Colonic mucosa (tissue), 4 donors: ENCODE data around the gene UCN3. TPM values are rescaled to one million over a fixed set of nuclear protein-coding genes. Genes with fewer than 3 reads are reported as not detected.

ENCODE experiments used
- DNase-seq: peaks from one replicate; pipeline ENCODE4 v3.0.0-alpha.2; 2020
- H3K27ac ChIP-seq: fragments of 200-600 bp; one replicate; pipeline ENCODE4 v1.8.0; 2021
- H3K27me3 ChIP-seq: fragments of 200-600 bp; one replicate; pipeline ENCODE4 v1.8.0; 2021
- H3K36me3 ChIP-seq: fragments of 200-600 bp; one replicate; pipeline ENCODE4 v1.8.0; 2021
- H3K4me1 ChIP-seq: fragments of 200-600 bp; one replicate; pipeline ENCODE4 v1.8.0; 2021; ENCODE audit warnings: mild to moderate bottlenecking
- H3K4me3 ChIP-seq: fragments of 200-600 bp; one replicate; pipeline ENCODE4 v1.8.0; 2021
- H3K9ac ChIP-seq, 2 donors: one replicate each; pipeline ENCODE4 v1.7.0; 2013; ENCODE audit warnings: control low read depth in 2 of 2, low read depth in 2 of 2, low read length in 2 of 2
- H3K9me3 ChIP-seq: fragments of 200-600 bp; one replicate; pipeline ENCODE4 v1.8.0; 2021
- CTCF ChIP-seq: fragments of 200-600 bp; IDR thresholded peaks from one replicate; pipeline ENCODE4 v1.8.0; 2022; ENCODE audit warnings: antibody characterized with exemption, mild to moderate bottlenecking
- intact Hi-C: fragments of 100-400 bp; cut with DNase I; formaldehyde crosslinking; loops from one replicate; pipeline ENCODE4 v1.14.1; 2022
- total RNA-seq, 2 donors: library from RNA; stranded (reverse); fragmentation: NEBNext Ultra II Directional in 1 of 2; extraction: Animal tissue kit (Norgen Biotek cat#: 25700) in 1 of 2; gene quantifications; one replicate each; pipeline ENCODE4 v1.2.1, GENCODE V29; 2021
- donor health status: healthy.
- donor health status: DM: no; HTN: no; CAD: no.
- donor health status: DM: no; HTN: no; CAD: no.

The UCN3 gene
- total RNA-seq, 2 donors from 2014 or later = 4.0 TPM

GRCh38 chr10:5355594-5356301 lies 9.0 kb upstream of the UCN3 start:
- Histone ChIP-seq H3K9ac (no peak overlapping the region), H3K4me3 (no peak overlapping the region), H3K27ac (no peak overlapping the region), H3K36me3 (no peaks in the 10 kb centered on the region), H3K9me3 (no peaks in the 10 kb centered on the region), H3K4me1 (no peaks in the 10 kb centered on the region), H3K27me3 (no peaks in the 10 kb centered on the region)
- no peak for TF ChIP-seq CTCF
- intact Hi-C loops = no loop called here
- no peak for DNase-seq

GRCh38 chr10:5356302-5356763 lies 8.4 kb upstream of the UCN3 start:
- Histone ChIP-seq H3K36me3 (no peaks in the 10 kb centered on the region), H3K27me3 (no peaks in the 10 kb centered on the region), H3K4me1 (no peaks in the 10 kb centered on the region), H3K4me3 (no peak overlapping the region), H3K9ac (no peak overlapping the region), H3K9me3 (no peaks in the 10 kb centered on the region), H3K27ac (no peak overlapping the region)
- intact Hi-C loops = no loop called here
- no peak for TF ChIP-seq CTCF
- no peak for DNase-seq

DNA sequence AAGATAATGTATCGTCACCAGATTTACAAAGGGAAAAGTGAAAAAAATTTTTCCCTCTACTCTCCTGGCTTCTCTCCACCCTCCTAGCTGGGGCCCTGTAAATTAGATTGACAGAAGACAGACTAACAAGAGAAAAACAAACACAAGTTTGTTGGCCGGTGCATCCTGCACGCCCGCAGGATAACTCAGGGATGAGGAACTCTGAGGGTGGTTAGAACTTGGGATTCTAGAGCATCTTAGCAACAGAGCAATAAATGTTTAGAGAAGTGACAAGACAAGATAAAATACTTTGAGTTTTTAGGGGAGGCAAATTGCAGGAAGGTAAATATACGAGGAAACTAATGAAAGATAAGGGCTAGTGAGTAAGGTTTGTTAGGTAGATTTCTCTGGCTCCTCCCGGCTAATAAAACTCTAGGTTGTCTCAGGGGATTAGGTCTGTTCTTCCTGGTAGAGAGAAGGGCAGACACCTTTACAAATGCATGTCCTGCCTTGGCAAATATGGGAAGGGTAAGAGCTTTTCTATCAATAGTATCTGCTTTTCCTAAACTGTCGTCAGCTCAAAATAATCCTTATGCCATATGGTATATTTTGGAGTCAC lies 4.3 kb upstream of the UCN3 start:
- intact Hi-C loops = no loop called here
- no peaks in the 10 kb centered on the region for H3K9me3 ChIP-seq
- H3K4me1 ChIP-seq = no peaks in the 10 kb centered on the region
- H3K36me3 ChIP-seq = no peaks in the 10 kb centered on the region
- no peak overlapping the region for H3K9ac ChIP-seq
- no peak overlapping the region for H3K27ac ChIP-seq
- no peaks in the 10 kb centered on the region for H3K27me3 ChIP-seq
- no peak overlapping the region for H3K4me3 ChIP-seq
- TF ChIP-seq CTCF = no peak
- DNase-seq = no peak

DNA sequence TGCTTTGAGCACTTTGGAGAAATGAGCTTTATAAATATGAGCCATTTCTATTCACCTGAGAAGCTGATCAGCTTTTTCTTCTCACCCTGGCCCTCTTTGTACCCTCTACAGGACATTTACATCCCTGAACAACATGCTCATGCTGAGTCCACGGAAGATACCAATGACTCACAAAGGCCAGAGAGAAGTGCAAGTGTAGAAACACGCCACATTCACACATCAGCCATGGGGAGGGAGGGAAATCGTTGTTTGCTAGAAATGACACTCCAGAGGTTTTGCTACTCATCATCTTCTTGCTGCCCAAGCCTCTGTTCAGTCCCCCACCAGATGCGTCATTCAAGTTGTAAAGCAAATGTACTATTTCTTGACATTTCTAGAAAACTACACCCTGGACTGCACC lies 2.8 kb upstream of the UCN3 start:
- intact Hi-C loops = no loop called here
- no peaks in the 10 kb centered on the region for H3K27me3 ChIP-seq
- TF ChIP-seq CTCF = no peak
- no peaks in the 10 kb centered on the region for H3K36me3 ChIP-seq
- H3K4me1 ChIP-seq = no peaks in the 10 kb centered on the region
- H3K27ac ChIP-seq = no peak overlapping the region
- DNase-seq = no peak
- no peaks in the 10 kb centered on the region for H3K9me3 ChIP-seq
- no peak overlapping the region for H3K9ac ChIP-seq
- no peak overlapping the region for H3K4me3 ChIP-seq

GRCh38 chr10:5362873-5363272 lies 1.9 kb upstream of the UCN3 start:
- Histone ChIP-seq H3K9ac (no peak overlapping the region), H3K4me3 (no peak overlapping the region), H3K27ac (no peak overlapping the region), H3K36me3 (no peaks in the 10 kb centered on the region), H3K4me1 (no peaks in the 10 kb centered on the region), H3K27me3 (no peaks in the 10 kb centered on the region), H3K9me3 (no peaks in the 10 kb centered on the region)
- no peak for DNase-seq
- intact Hi-C loops = no loop called here
- TF ChIP-seq CTCF = no peak
